GM20431 (cell line): Measurements from ENCODE around the gene APLN.

Experiments used
- in situ Hi-C: fragments of 300-500 bp; cut with MseI, MboI; formaldehyde crosslinking; loops from one replicate; pipeline ENCODE4 v1.15.0; 2020; ENCODE audit warnings: low sequenced_read_pairs; ENCODE audit not compliant: unreplicated experiment

APLN gene

GRCh38 chrX:129609395-129609794, 45.4 kb downstream of the APLN start:
- in situ Hi-C loops, result loop anchor here (25.0 kb wide), 1 partner anchor 428 kb away; no protein-coding TSS in a partner anchor

- in situ Hi-C loops, result loop anchor here (25.0 kb wide), 1 partner anchor 429 kb away; no protein-coding TSS in a partner anchor
Measured at GRCh38 chrX:129608496-129608895, 46.3 kb downstream of the APLN start.

- in situ Hi-C loops, result loop anchor here (25.0 kb wide), 1 partner anchor 430 kb away; no protein-coding TSS in a partner anchor
Measured at GRCh38 chrX:129606918-129607317, 47.8 kb downstream of the APLN start.

- in situ Hi-C loops, result loop anchor here (25.0 kb wide), 1 partner anchor 436 kb away; no protein-coding TSS in a partner anchor
Measured at GRCh38 chrX:129600981-129601424, 53.8 kb downstream of the APLN start.

GRCh38 chrX:129599996-129600395, 54.8 kb downstream of the APLN start:
- in situ Hi-C loops, result loop anchor here (25.0 kb wide), 1 partner anchor 437 kb away; no protein-coding TSS in a partner anchor

GRCh38 chrX:129599499-129599898, 55.3 kb downstream of the APLN start:
- in situ Hi-C loops, result no loop called here

GRCh38 chrX:129597905-129598304, 56.9 kb downstream of the APLN start:
- in situ Hi-C loops, result no loop called here

- in situ Hi-C loops, result no loop called here
Measured at GRCh38 chrX:129596077-129596476, 58.7 kb downstream of the APLN start.
